B cell (primary cell): Measurements from ENCODE around the gene GPR3. TPM values are rescaled to one million over a fixed set of nuclear protein-coding genes. Genes with fewer than 3 reads are reported as not detected.

Experiments used
- ATAC-seq: fragments of 200-7000 bp; cut with Tn5 transposase; one replicate; pipeline ENCODE4 v1.10.0; 2021; ENCODE audit warnings: low read depth, mild to moderate bottlenecking, moderate number of reproducible peaks, moderate library complexity
- CTCF ChIA-PET: fragments of 350-600 bp; sonication (Branson Sonifier 250); formaldehyde crosslinking; loops from one replicate; lab custom pipeline; 2021; ENCODE audit warnings: antibody characterized with exemption, inconsistent platforms; lab: Charles Lee
- POLR2A ChIA-PET: fragments of 350-600 bp; sonication (Branson Sonifier 250); formaldehyde crosslinking; loops from one replicate; lab custom pipeline; 2021; ENCODE audit warnings: antibody characterized with exemption; lab: Charles Lee
- DNase-seq: peaks from one replicate; pipeline ENCODE4 v3.0.0; 2013
- H2AFZ ChIP-seq: 2 replicates; pipeline ENCODE4 v1.6.1; 2012; ENCODE audit warnings: mild to moderate bottlenecking, low read depth, low read length; ENCODE audit not compliant: insufficient read depth, poor library complexity, severe bottlenecking
- H3K27ac ChIP-seq, 2 donors: 1 replicate in 1 of 2; 2 replicates in 1 of 2; pipeline ENCODE4 v1.5.1; 2012 to 2013; ENCODE audit warnings: low read length in 2 of 2, mild to moderate bottlenecking in 2 of 2, moderate library complexity in 1 of 2
- H3K27me3 ChIP-seq, 4 experiments: fragments of 200-600 bp in 1 of 4; sonication (generic) in 1 of 4; replicated peaks in 1 of 4; 1 replicate in 2 of 4; 2 replicates in 2 of 4; pipeline versions ENCODE4 v1.6.1 to v1.7.0; 2013 to 2016; ENCODE audit warnings: low read length in 3 of 4, mild to moderate bottlenecking in 2 of 4, mixed read lengths in 1 of 4, moderate library complexity in 1 of 4; ENCODE audit not compliant: insufficient read depth in 4 of 4, control insufficient read depth in 3 of 4; ENCODE audit errors: control extremely low read depth in 1 of 4
- H3K36me3 ChIP-seq, 2 experiments: replicated peaks in 1 of 2; 1 replicate in 1 of 2; 2 replicates in 1 of 2; pipeline versions ENCODE4 v1.6.1 to v1.7.1; 2013; ENCODE audit warnings: low read length in 1 of 2; ENCODE audit not compliant: insufficient read depth in 2 of 2, control insufficient read depth in 1 of 2; ENCODE audit errors: control extremely low read depth in 1 of 2, extremely low read depth in 1 of 2
- H3K4me1 ChIP-seq, 2 donors: fragments of 200-600 bp in 1 of 2; sonication (generic) in 1 of 2; 1 replicate in 1 of 2; 2 replicates in 1 of 2; pipeline versions ENCODE4 v1.5.1 to v1.6.1; 2013 to 2017; ENCODE audit warnings: low read length in 2 of 2; ENCODE audit not compliant: control insufficient read depth in 2 of 2, insufficient read depth in 2 of 2
- H3K4me2 ChIP-seq: replicated peaks from 2 replicates; pipeline ENCODE3; 2012; ENCODE audit warnings: mild to moderate bottlenecking, low read depth, low read length; ENCODE audit not compliant: poor library complexity, severe bottlenecking
- H3K4me3 ChIP-seq, 5 experiments: fragments of 200-600 bp in 1 of 5; sonication (generic) in 1 of 5; 1 replicate in 3 of 5; 2 replicates in 2 of 5; pipeline versions ENCODE4 v1.5.1 to v1.7.0; 2011 to 2016; ENCODE audit warnings: low read length in 4 of 5, mild to moderate bottlenecking in 4 of 5, low read depth in 2 of 5, control low read depth in 1 of 5, moderate library complexity in 1 of 5; ENCODE audit not compliant: insufficient read depth in 1 of 5; ENCODE audit errors: control extremely low read depth in 1 of 5, extremely low read depth in 1 of 5
- H3K79me2 ChIP-seq: fragments of 200-600 bp; sonication (generic); one replicate; pipeline ENCODE4 v1.6.0; 2016; ENCODE audit warnings: low read length; ENCODE audit not compliant: control insufficient read depth, insufficient read depth
- H3K9ac ChIP-seq: fragments of 200-600 bp; sonication (generic); 2 replicates; pipeline ENCODE4 v1.6.1; 2017; ENCODE audit warnings: mild to moderate bottlenecking, low read length, moderate library complexity
- H3K9me3 ChIP-seq, 3 donors: one replicate each; pipeline versions ENCODE4 v1.6.1 to v1.7.1; 2013; ENCODE audit warnings: low read length in 2 of 3; ENCODE audit not compliant: control insufficient read depth in 2 of 3, insufficient read depth in 1 of 3; ENCODE audit errors: control extremely low read depth in 1 of 3
- H4K20me1 ChIP-seq: 2 replicates; pipeline ENCODE4 v1.6.0; 2012; ENCODE audit warnings: mild to moderate bottlenecking, low read length; ENCODE audit not compliant: insufficient read depth, control insufficient read depth, poor library complexity, severe bottlenecking
- H3K27ac Mint-ChIP-seq: one replicate; pipeline ENCODE4 v1.8.0; 2021; ENCODE audit warnings: mixed read lengths
- H3K27me3 Mint-ChIP-seq: one replicate; pipeline ENCODE4 v1.8.0; 2021; ENCODE audit warnings: mixed read lengths
- H3K4me1 Mint-ChIP-seq: one replicate; pipeline ENCODE4 v1.8.0; 2021; ENCODE audit warnings: mixed read lengths
- H3K4me3 Mint-ChIP-seq: one replicate; pipeline ENCODE4 v1.8.0; 2021; ENCODE audit warnings: mixed read lengths
- H3K9me3 Mint-ChIP-seq: one replicate; pipeline ENCODE4 v1.8.0; 2022; ENCODE audit warnings: mixed read lengths; ENCODE audit not compliant: insufficient read depth
- EZH2 ChIP-seq: IDR thresholded peaks from 2 replicates; pipeline ENCODE4 v1.6.1; 2012; ENCODE audit warnings: borderline replicate concordance, low read depth, mild to moderate bottlenecking, moderate library complexity, low read length; ENCODE audit not compliant: insufficient read depth, poor library complexity, severe bottlenecking
- WGBS: methylation state at CpG from one replicate; pipeline ENCODE4 v1.1.5; 2013; ENCODE audit warnings: missing lambda C conversion rate; ENCODE audit not compliant: insufficient coverage; 5-methylcytosine and 5-hydroxymethylcytosine counted together
- intact Hi-C: fragments of 100-400 bp; cut with micrococcal nuclease; formaldehyde crosslinking; loops from one replicate; pipeline ENCODE4 v1.10.0; 2022
- polyA plus RNA-seq: library from polyadenylated mRNA; depleted of rRNA; stranded (reverse); fragments of >200 nt; gene quantifications from 2 replicates; pipeline ENCODE4 v1.2.3, GENCODE V29; 2012
- total RNA-seq, 2 donors: library from RNA; stranded (reverse); fragments of 120-200 nt in 1 of 2; gene quantifications; 1 replicate in 1 of 2; 2 replicates in 1 of 2; pipeline versions ENCODE4 v1.2.3 to v1.2.4, GENCODE V29; 2013 to 2022
- TF ChIP-seq, protein P1 (sequence below): fragments of 200-600 bp; IDR thresholded peaks from one replicate; pipeline ENCODE4 v1.8.0; 2022; ENCODE audit warnings: antibody characterized with exemption, mild to moderate bottlenecking

The GPR3 gene
- total and polyA plus RNA-seq, 2 donors (not counting 1 experiment from before 2014, with no cell fraction given) = 3.3 TPM; not detected in 1

DNA sequence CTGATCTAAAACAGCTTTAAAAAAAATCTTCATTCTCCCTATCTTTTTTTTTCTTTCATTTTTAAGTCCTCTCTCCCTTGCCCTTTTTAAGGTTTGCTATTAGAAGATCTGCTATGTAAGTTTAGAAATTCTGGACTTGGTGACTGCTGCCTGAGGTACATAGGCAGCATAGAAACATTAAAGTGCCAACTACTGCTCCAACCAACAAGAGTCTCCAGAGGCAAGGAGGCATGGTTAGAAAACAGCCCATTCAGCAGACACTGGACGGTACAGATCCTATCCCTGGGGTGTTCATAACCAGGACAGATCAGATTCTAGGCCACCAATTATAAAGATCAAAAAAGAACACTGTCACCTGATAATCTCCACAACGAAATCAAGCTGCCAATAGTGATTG lies 36.6 kb downstream of the GPR3 start:
- Mint-ChIP-seq H3K4me1 (peaks cover 81% of the 10 kb centered on the region), H3K4me3 (peak overlapping the region; percentile 71), H3K9me3 (no peaks in the 10 kb centered on the region), H3K27me3 (no peaks in the 10 kb centered on the region), H3K27ac (peak overlapping the region; percentile 74)
- intact Hi-C loops = no loop called here
- no peak for ATAC-seq
- CTCF ChIA-PET = interaction anchor here (0.7 to 7.5 kb wide), 4 partner anchors 13 to 127 kb away, joined by 3 to 60 read pairs (median 5); no protein-coding TSS in a partner anchor
- 22% methylated on average over 1 of the region's 2 CpGs for WGBS
- Histone ChIP-seq H3K79me2 (peaks cover 99% of the 10 kb centered on the region), H3K4me2 (peak overlapping the region; percentile 69), H3K9ac (peak overlapping the region; percentile 38), H3K27ac (peak overlapping the region; percentile 15 to 70), H3K4me1 (peaks cover 77 to 84% of the 10 kb centered on the region in 2 donors), H3K4me3 (peak overlapping the region in 1 of 5 experiments; percentile 41), H3K9me3 (no peaks in the 10 kb centered on the region), H3K36me3 (peaks cover 0 to 36% of the 10 kb centered on the region in 2 experiments), H2AFZ (no peak overlapping the region), H3K27me3 (no peaks in the 10 kb centered on the region), H4K20me1 (peaks cover 66% of the 10 kb centered on the region)
- TF ChIP-seq, protein P1, sequence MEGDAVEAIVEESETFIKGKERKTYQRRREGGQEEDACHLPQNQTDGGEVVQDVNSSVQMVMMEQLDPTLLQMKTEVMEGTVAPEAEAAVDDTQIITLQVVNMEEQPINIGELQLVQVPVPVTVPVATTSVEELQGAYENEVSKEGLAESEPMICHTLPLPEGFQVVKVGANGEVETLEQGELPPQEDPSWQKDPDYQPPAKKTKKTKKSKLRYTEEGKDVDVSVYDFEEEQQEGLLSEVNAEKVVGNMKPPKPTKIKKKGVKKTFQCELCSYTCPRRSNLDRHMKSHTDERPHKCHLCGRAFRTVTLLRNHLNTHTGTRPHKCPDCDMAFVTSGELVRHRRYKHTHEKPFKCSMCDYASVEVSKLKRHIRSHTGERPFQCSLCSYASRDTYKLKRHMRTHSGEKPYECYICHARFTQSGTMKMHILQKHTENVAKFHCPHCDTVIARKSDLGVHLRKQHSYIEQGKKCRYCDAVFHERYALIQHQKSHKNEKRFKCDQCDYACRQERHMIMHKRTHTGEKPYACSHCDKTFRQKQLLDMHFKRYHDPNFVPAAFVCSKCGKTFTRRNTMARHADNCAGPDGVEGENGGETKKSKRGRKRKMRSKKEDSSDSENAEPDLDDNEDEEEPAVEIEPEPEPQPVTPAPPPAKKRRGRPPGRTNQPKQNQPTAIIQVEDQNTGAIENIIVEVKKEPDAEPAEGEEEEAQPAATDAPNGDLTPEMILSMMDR = no peak
- no peak for TF ChIP-seq EZH2
- DNase-seq = no peak
- POLR2A ChIA-PET = interaction anchor here (0.6 to 1.6 kb wide), 2 partner anchors 10 to 241 kb away, joined by 3 to 8 read pairs; no protein-coding TSS in a partner anchor

DNA sequence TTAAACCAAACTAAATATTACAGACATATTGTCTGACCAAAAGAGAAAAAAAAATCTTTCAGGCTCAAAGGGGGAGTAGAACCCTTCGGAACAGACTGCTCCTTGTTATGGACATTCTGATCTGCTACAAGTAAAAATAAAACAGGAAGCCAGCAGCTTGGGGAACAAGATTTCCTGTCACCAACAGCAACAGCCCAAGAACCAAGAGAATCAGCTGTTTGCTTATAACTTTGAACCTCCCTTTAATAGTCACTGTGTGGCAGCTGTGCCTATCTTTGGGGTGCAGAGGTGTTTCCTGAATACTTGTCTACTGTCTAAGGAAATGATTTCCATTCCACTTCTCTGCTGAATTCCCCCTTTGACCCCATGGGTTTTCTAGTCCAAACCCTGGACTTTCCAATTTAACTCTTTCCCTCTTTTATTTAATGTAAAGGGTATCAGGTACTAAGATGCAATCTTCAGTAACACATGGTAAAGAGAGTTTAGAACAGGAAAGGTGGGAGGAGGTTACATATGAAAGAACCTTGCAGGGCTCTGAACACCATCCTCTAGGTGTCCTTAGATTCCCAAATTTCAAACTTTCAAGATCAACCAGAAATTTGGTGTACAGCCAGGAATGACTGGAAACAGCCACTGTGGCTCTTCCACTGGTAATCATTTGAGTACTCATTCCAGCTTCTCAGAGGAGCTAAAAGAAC lies 38.6 kb downstream of the GPR3 start:
- CTCF ChIA-PET = interaction anchor here (0.8 to 7.5 kb wide), 9 partner anchors 8 to 177 kb away, joined by 3 to 60 read pairs (median 6); no protein-coding TSS in a partner anchor
- peak overlapping the region; percentile 33 for H3K9ac ChIP-seq

More for the DNA sequence above, 38.6 kb downstream of the GPR3 start:
- Histone ChIP-seq H3K4me3 (peak overlapping the region in 1 of 5 experiments; percentile 50), H3K4me2 (peak overlapping the region; percentile 67), H3K9me3 (no peaks in the 10 kb centered on the region), H3K36me3 (peaks cover 0 to 24% of the 10 kb centered on the region in 2 experiments), H2AFZ (no peak overlapping the region), H3K79me2 (peaks cover 93% of the 10 kb centered on the region), H3K27ac (peak overlapping the region; percentile 50 to 70), H4K20me1 (peaks cover 60% of the 10 kb centered on the region), H3K4me1 (peaks cover 95 to 99% of the 10 kb centered on the region in 2 donors), H3K27me3 (no peaks in the 10 kb centered on the region)
- 0% methylated on average over 1 of the region's 1 CpG for WGBS
- intact Hi-C loops = loop anchor here (2.0 kb wide), 1 partner anchor 14 kb away; no protein-coding TSS in a partner anchor
- Mint-ChIP-seq H3K27ac (peak overlapping the region; percentile 79), H3K9me3 (no peaks in the 10 kb centered on the region), H3K27me3 (no peaks in the 10 kb centered on the region), H3K4me3 (peak overlapping the region; percentile 66), H3K4me1 (peaks cover 88% of the 10 kb centered on the region)
- ATAC-seq (peak; percentile 25), DNase-seq (peak; percentile 51)
- TF ChIP-seq, protein P1 = no peak
- TF ChIP-seq EZH2 = no peak
- POLR2A ChIA-PET = interaction anchor here (0.7 to 1.2 kb wide), 2 partner anchors 14 to 85 kb away, joined by 3 to 4 read pairs; no protein-coding TSS in a partner anchor
